ENCODE results near the gene ZNF606.

The ZNF606 gene

GRCh38 chr19:58002384-58003173 is at the start of gene ZNF606:
Gene ZNF606, minus strand, starts transcription at chr19:58002820. Its CDS starts 1,501 bp downstream, at chr19:58001319.
- DNase-seq, result peak; percentile 91

- no peak for DNase-seq
These were observed 49.6 kb upstream of the ZNF606 start for GRCh38 chr19:58052256-58052655.

DNA sequence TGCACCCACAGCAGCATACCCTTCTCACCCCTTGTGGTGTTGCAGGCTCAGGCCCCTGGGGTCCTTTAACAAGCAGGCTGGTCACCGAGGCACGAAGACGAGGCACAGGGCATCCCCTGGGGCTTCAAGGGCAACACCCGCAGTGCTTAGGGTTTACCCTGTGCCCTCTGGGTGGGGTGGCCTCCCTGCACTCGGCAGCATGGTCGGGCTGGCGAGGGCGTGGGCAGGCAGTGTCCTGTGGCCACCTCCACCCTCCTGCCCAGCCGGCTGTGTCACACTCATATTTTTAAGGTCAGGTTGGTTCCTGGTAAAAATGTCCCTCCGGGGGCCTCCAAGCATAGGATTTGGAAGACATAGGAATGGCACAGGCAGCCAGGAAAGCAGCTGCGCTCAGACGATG is 45.1 kb upstream of the ZNF606 start:
- DNase-seq, result no peak

- no peak for DNase-seq
These were observed 44.2 kb upstream of the ZNF606 start for GRCh38 chr19:58046856-58047255.

- DNase-seq, result no peak
These were observed 42.9 kb upstream of the ZNF606 start for GRCh38 chr19:58045411-58046050.

- DNase-seq, result no peak
These were observed 42.3 kb upstream of the ZNF606 start for GRCh38 chr19:58044886-58045285.

- no peak for DNase-seq
These were observed 41.8 kb upstream of the ZNF606 start for GRCh38 chr19:58044391-58044790.

DNA sequence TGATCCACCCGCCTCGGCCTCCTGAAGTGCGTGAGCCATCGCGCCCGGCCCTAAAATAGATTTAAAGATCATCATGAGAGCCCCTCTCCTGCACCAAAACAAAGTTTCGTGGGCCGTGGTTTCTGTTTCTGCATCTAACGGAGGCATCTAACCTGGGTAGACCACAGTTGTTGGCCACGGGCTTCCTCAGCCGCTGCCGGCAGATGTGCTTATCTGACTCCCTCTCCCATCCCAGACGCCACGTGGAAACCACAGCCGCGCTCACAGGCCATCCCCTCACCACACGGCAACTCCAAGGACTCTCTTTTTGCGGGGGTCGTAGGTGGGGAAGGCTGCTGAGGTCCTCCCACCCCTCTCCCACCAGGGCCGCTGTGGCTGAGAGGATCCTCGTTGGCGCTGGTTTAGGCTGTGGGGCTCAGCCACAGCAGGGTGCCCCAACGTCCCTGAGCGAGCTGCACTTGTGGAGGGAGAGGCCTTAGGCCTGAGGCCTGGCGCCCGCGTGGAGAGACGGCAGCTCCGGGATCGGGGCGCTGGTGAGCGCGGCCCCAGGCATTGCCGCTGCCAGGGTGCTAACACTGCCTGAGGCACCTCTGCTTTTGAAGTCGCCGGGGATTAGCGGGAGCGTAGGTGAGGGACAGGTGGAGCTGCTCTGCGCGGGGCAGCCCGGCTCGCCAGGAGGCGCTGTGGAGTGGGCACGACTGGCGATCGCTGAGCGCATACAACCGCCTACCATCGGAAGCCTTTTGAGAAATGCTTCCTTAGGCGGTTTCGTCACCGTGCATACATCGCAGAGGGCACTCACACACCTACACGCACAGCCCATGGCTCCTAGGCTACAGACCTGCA is 40.1 kb upstream of the ZNF606 start:
- DNase-seq, result no peak

DNA sequence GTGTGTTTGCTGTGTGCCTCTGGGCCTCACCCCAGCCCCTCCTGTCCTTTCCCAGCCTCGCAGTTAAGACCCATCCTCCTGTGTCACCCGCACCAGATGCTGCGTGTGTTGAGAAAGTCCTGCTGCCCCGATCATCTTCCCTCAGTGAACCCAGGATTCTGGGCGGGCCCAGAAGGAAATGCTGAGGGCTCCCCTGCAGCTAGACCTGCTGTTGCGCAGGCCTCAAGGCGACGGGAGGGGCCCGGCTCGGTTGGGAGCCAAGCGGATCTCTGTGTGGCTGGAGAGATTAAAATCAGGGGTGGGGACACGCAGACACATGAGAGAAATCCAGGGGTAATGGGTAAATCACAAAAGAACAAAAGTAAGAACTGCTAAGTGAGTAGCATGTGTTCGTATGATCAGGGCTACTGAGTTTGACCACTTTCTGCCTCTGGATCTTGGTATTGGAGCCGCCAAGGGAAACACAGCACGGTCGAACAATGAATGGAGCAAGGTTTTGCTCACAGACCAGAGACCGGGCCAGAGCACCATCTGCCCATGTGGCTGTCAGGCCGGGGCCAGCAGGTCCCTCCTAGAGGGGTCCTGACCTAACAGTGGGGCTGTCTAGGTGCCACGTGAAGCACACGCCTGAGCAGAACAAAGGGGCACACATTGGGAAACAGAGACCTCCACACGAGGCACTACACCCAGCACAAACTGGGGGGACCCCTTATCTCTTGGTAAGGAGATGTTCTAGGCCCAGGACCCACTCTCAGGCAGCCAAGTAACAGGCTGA is 38.3 kb upstream of the ZNF606 start:
- no peak for DNase-seq

DNA sequence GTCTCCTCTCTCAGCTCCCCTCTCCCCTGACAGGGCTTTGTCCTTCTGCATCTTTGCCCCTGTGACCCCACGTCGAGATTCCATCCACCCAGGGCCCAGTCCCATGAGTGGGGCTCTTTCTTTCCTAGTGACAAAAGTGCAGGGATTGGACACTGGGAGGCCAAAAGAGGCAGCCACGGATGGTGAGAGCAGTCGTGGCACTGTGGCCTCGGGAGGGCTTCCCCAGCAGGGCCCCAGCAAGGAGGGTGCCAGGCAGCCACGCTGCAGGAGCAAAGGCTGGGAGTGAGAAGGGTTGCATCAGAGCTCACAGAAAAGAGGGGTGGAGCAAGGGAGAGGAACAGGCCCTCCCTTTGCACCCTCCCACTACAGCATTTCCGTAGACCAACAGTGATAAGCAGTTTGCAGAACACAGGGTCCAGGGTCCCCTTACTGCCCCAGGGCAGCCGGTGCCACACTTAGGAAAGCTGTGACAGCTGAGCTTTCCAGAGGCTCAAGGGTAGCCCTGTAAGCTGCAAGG is 36.1 kb upstream of the ZNF606 start:
- DNase-seq, result no peak

DNA sequence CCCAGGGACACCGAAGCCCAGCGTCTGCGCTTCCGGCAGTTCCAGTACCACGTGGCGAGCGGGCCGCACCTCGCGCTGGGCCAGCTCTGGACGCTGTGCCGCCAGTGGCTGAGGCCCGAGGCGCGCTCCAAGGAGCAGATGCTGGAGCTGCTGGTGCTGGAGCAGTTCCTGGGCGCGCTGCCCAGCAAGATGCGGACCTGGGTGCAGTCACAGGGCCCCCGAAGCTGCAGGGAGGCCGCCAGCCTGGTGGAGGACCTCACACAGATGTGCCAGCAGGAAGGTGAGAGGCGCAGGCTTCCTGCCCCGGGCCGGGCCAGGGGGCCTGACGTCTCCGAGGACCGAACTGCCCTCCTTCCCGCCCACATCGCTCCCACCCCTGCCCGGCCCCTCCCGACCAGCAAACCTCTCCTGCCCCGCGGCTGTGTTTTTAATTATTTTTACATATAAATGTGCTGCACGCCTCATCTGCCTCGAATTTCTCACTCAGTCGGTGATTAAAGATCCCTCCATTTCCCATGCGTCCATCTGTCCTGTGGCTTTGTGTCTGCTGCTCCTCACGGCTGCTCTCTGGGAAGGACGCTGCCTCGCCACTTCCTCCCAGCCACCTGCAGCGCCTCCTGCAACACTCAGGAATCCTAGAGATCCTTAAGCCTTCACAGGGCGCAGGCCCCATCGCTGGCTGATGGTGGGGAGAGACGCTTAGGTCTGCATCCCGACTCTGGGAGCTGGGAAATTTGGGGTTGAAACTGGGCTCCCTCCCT is 35.5 kb upstream of the ZNF606 start:
- DNase-seq, result peak; percentile 24

- DNase-seq, result no peak
These were observed 33.2 kb upstream of the ZNF606 start for GRCh38 chr19:58035863-58036262.

- DNase-seq, result no peak
These were observed 31.8 kb upstream of the ZNF606 start for GRCh38 chr19:58034477-58034793.

GRCh38 chr19:58033741-58034476 is 31.3 kb upstream of the ZNF606 start, which contains the start of gene ZSCAN1:
Gene ZSCAN1, plus strand, starts transcription at chr19:58034025. Its CDS starts 3,812 bp downstream, at chr19:58037837.
- peak; percentile 95 for DNase-seq

- no peak for DNase-seq
These were observed 22.0 kb upstream of the ZNF606 start for GRCh38 chr19:58024661-58025060.

DNA sequence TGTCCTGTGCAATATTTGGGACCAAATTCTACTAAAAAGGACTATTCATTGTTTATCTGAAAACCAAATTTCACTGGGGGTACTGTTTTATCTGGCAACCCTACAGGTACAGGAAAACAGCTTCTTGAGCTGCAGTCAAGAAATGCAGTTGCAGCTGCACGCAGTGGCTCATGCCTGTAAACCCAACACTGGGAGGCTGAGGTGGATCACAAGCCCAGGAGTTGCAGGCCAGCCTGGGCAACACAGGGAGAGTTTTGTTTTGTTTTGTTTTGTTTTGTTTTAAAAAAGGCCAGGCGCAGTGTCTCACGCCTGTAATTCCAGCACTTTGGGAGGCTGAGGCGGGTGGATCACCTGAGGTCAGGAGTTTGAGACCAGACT is 19.7 kb upstream of the ZNF606 start:
- DNase-seq, result no peak

GRCh38 chr19:58021541-58022282 is 19.1 kb upstream of the ZNF606 start:
- peak; percentile 73 for DNase-seq

- DNase-seq, result no peak
These were observed 17.5 kb upstream of the ZNF606 start for GRCh38 chr19:58020129-58020528.

GRCh38 chr19:58014141-58014540 is 11.5 kb upstream of the ZNF606 start:
- DNase-seq, result no peak

DNA sequence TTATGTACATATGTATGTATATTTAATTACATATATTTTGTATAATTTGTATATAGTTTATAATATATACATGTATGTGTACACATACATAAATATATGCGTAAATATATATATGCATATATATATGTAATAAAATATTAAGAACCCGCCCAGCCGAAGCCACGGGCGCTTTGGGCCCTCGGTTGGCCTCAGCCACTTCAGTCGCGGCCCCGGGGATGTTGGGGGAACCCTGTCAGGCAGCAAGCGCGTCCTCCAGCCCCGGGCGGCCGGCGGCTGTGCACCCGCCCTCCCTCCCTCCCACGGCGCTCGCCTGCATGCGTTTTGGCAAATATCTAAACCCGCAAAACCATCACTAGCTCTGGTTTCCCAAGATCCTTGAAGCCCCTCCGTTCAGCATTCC is 7.9 kb upstream of the ZNF606 start:
- DNase-seq, result no peak
